Mucosa of stomach (tissue), 1 donor: ENCODE results near the gene PITPNM2.

Experiments used
- H3K27me3 ChIP-seq: one replicate; pipeline ENCODE4 v1.7.0; 2013; ENCODE audit warnings: mild to moderate bottlenecking, low read length; ENCODE audit not compliant: control insufficient read depth, insufficient read depth
- H3K36me3 ChIP-seq: one replicate; pipeline ENCODE4 v1.7.0; 2013; ENCODE audit warnings: low read length; ENCODE audit not compliant: control insufficient read depth, insufficient read depth
- H3K4me1 ChIP-seq: one replicate; pipeline ENCODE4 v1.7.0; 2013; ENCODE audit warnings: mild to moderate bottlenecking, low read length; ENCODE audit not compliant: control insufficient read depth, insufficient read depth
- H3K4me3 ChIP-seq: one replicate; pipeline ENCODE4 v1.7.0; 2013; ENCODE audit warnings: low read length
- H3K9ac ChIP-seq: one replicate; pipeline ENCODE4 v1.7.0; 2013; ENCODE audit warnings: mild to moderate bottlenecking, low read length, moderate library complexity
- H3K9me3 ChIP-seq: one replicate; pipeline ENCODE4 v1.7.0; 2013; ENCODE audit warnings: mild to moderate bottlenecking, low read length, moderate library complexity; ENCODE audit not compliant: control insufficient read depth
- donor health status: Pancreatic carcinoma.

The PITPNM2 gene

DNA sequence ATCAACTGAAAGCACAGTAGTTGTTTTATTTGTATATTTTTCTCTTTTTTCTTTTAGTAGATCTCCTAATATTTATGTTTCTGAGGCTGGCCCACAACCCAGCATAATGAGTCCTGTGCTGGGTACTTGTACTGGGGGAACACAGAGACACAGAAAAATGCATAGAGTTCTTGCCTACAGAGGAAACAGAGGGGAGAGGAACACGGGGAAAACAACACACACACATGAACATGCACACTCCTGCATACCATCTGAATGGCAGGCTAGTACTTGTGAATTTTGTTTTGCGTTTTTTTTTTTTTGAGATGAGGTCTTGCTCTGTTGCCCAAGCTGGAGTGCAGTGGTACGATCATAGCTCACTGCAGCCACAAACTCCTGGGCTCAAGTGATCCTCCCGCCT lies 21.3 kb downstream of the PITPNM2 start:
- Histone ChIP-seq H3K36me3 (no peaks in the 10 kb centered on the region), H3K27me3 (no peaks in the 10 kb centered on the region), H3K4me1 (peaks cover 8% of the 10 kb centered on the region), H3K9me3 (no peaks in the 10 kb centered on the region), H3K4me3 (no peak overlapping the region), H3K9ac (no peak overlapping the region)

GRCh38 chr12:123127182-123127495 lies 23.8 kb downstream of the PITPNM2 start:
- no peak overlapping the region for H3K9ac ChIP-seq
- H3K4me3 ChIP-seq = no peak overlapping the region
- H3K4me1 ChIP-seq = peaks cover 8% of the 10 kb centered on the region

GRCh38 chr12:123126294-123127181 lies 24.4 kb downstream of the PITPNM2 start:
- Histone ChIP-seq H3K36me3 (no peaks in the 10 kb centered on the region), H3K27me3 (no peaks in the 10 kb centered on the region), H3K4me1 (peaks cover 5% of the 10 kb centered on the region), H3K4me3 (no peak overlapping the region), H3K9ac (no peak overlapping the region), H3K9me3 (no peaks in the 10 kb centered on the region)

More at GRCh38 chr12:123127182-123127495, 23.8 kb downstream of the PITPNM2 start:
- Histone ChIP-seq H3K36me3 (no peaks in the 10 kb centered on the region), H3K9me3 (no peaks in the 10 kb centered on the region), H3K27me3 (no peaks in the 10 kb centered on the region)

- H3K9me3 ChIP-seq = no peaks in the 10 kb centered on the region
- H3K9ac ChIP-seq = no peak overlapping the region
- peaks cover 3% of the 10 kb centered on the region for H3K4me1 ChIP-seq
- H3K4me3 ChIP-seq = no peak overlapping the region
- no peaks in the 10 kb centered on the region for H3K27me3 ChIP-seq
- H3K36me3 ChIP-seq = no peaks in the 10 kb centered on the region
Measured at GRCh38 chr12:123122626-123123025, 28.3 kb downstream of the PITPNM2 start.

GRCh38 chr12:123121670-123122069 lies 29.2 kb downstream of the PITPNM2 start:
- H3K9ac ChIP-seq = no peak overlapping the region
- H3K36me3 ChIP-seq = no peaks in the 10 kb centered on the region
- H3K4me1 ChIP-seq = peaks cover 3% of the 10 kb centered on the region
- H3K9me3 ChIP-seq = no peaks in the 10 kb centered on the region
- H3K4me3 ChIP-seq = no peak overlapping the region
- H3K27me3 ChIP-seq = no peaks in the 10 kb centered on the region

DNA sequence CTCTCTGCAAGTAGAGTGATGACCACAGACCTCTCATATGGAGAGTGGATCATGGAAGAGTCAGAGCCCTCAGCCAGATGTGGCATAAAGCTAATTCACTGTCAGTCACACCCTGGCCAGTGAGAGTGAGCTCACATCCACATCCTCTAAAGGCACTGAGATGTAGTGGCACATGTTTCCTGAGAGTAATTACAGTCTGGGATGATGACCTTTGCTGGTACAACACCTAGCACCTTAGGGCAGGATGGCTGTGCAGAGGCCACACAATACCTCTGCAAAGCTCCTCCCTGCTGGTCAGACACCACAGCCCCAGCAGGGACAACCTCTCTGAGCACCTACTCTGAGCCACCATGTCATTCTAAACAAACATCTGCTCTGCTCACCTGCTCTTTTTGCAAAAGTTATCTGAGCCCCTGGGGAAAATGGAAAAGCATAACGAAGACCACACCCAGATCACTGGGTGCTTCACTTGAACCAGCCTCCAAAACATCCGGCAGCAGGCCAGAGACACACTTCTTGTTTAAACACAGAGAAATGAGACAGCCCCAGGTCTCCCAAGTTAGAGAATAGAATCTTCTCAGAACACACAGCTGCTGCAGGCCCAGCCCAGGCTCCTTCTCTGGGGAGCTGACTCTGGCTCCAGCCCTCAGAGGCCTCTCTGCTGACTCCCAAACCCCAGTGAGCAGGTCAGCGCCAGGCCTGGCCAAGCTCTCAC lies 30.3 kb downstream of the PITPNM2 start:
- H3K4me1 ChIP-seq = no peaks in the 10 kb centered on the region
- H3K9ac ChIP-seq = no peak overlapping the region
- H3K9me3 ChIP-seq = no peaks in the 10 kb centered on the region
- H3K36me3 ChIP-seq = no peaks in the 10 kb centered on the region
- no peaks in the 10 kb centered on the region for H3K27me3 ChIP-seq
- H3K4me3 ChIP-seq = no peak overlapping the region

DNA sequence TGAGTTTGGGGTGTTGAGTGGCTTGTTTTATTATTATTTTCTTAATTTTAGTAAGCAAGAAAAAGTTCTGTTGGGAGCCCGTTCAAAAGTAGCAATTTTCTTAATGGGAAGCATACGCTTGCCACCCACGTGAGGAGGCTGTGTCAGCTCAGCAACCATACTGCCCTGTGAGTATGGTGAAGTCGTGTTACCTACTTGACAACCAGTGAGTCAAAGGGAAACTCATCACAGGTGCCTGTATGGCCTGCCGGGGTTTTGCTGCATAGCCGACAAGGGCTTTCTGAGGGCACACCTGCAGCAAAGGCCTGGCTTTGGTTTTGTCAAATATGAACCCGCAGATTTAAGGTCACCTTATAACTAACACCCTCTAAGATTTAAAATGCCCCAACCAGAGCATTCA lies 31.1 kb downstream of the PITPNM2 start:
- no peaks in the 10 kb centered on the region for H3K36me3 ChIP-seq
- peaks cover 5% of the 10 kb centered on the region for H3K4me1 ChIP-seq
- no peak overlapping the region for H3K9ac ChIP-seq
- H3K4me3 ChIP-seq = no peak overlapping the region
- no peaks in the 10 kb centered on the region for H3K9me3 ChIP-seq
- H3K27me3 ChIP-seq = no peaks in the 10 kb centered on the region

- H3K9ac ChIP-seq = no peak overlapping the region
- H3K27me3 ChIP-seq = no peaks in the 10 kb centered on the region
- no peaks in the 10 kb centered on the region for H3K9me3 ChIP-seq
- H3K4me3 ChIP-seq = no peak overlapping the region
- H3K36me3 ChIP-seq = no peaks in the 10 kb centered on the region
- H3K4me1 ChIP-seq = peaks cover 7% of the 10 kb centered on the region
Measured at GRCh38 chr12:123118497-123118896, 32.4 kb downstream of the PITPNM2 start.

- no peaks in the 10 kb centered on the region for H3K36me3 ChIP-seq
- H3K4me3 ChIP-seq = no peak overlapping the region
- peaks cover 7% of the 10 kb centered on the region for H3K4me1 ChIP-seq
- H3K9ac ChIP-seq = no peak overlapping the region
- H3K27me3 ChIP-seq = no peaks in the 10 kb centered on the region
- no peaks in the 10 kb centered on the region for H3K9me3 ChIP-seq
Measured at GRCh38 chr12:123115409-123116121, 35.3 kb downstream of the PITPNM2 start.

DNA sequence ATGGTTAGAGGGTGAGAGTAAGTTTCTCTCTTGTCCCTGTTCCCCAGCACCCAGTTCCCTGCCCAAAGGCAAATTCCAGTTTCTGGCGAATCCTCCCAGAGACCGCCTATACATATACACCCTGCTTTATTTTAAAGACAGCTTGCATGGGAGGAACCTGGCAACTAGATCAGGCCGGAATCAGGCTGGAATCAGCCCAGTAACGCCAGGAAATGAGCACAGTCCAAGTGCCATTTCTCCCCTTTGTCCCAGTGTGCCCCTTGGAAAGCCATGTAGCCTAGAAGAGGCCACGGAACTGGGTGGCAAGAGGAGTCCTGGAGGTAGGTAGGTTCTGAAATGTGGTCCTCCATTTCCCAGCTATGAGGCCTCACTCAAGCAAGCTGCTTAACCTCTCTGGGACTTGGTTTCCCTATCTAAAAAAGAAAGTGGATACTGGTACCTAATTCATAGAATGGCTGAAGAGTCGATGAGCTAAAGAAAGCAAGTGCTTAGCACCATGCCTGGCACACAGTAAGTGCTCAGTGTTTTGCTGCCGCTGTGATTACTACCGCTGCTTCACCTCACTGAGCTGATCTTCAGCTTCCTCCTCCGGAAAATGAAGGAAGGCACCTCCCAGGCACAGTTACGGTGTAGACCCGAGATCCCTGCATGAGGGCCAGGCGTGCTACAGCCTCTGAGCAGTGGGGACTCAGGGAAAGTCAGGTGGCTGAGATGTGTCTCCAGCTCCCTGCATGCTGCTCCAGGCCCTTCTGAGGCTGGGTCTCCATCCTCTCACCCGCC lies 36.4 kb downstream of the PITPNM2 start:
- Histone ChIP-seq H3K36me3 (no peaks in the 10 kb centered on the region), H3K9ac (no peak overlapping the region), H3K9me3 (no peaks in the 10 kb centered on the region), H3K4me1 (peaks cover 7% of the 10 kb centered on the region), H3K27me3 (no peaks in the 10 kb centered on the region), H3K4me3 (no peak overlapping the region)

DNA sequence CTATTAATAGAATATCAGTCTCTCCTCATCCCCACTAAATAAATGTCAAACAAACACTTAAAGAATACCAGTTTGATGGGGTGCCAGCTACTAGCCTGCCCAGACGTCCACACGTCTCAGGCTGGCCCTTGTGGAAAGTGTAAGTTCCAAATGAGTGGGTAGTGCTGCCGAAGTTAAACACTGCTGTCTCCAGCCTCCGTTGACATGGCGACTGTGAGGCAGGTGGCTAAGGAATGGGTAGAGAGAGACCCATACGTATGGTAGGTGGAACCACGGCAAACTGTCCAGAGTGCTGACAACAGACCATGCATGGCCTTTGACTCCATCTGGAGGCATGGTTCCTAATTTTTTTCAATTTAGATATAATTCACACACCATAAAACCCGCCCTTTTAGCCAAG lies 37.9 kb downstream of the PITPNM2 start:
- Histone ChIP-seq H3K9me3 (no peaks in the 10 kb centered on the region), H3K27me3 (no peaks in the 10 kb centered on the region), H3K36me3 (no peaks in the 10 kb centered on the region), H3K9ac (no peak overlapping the region), H3K4me1 (peaks cover 7% of the 10 kb centered on the region), H3K4me3 (no peak overlapping the region)
